Activated naive CD8-positive, alpha-beta T cell treated with anti-CD3 and anti-CD28 coated beads, Interleukin-2, amount 50 U/mL, for 24 hours (primary cell): ENCODE results near the gene EXT2.

ENCODE experiments used
- ATAC-seq: fragments of 150-1000 bp; cut with Tn5 transposase; one replicate; pipeline ENCODE4 v1.10.0; 2021
- DNase-seq: peaks from one replicate; pipeline ENCODE4 v3.0.0; 2021
- H3K27ac Mint-ChIP-seq: one replicate; pipeline ENCODE4 v1.8.0; 2021; ENCODE audit warnings: mild to moderate bottlenecking, mixed read lengths
- H3K27me3 Mint-ChIP-seq: one replicate; pipeline ENCODE4 v1.8.0; 2021; ENCODE audit warnings: mixed read lengths
- H3K36me3 Mint-ChIP-seq: one replicate; pipeline ENCODE4 v1.8.0; 2021; ENCODE audit warnings: low read depth, mixed read lengths
- H3K4me1 Mint-ChIP-seq: one replicate; pipeline ENCODE4 v1.8.0; 2021; ENCODE audit warnings: mixed read lengths
- H3K4me3 Mint-ChIP-seq: one replicate; pipeline ENCODE4 v1.8.0; 2021; ENCODE audit warnings: mild to moderate bottlenecking, moderate library complexity, mixed read lengths
- H3K9me3 Mint-ChIP-seq: one replicate; pipeline ENCODE4 v1.8.0; 2021; ENCODE audit warnings: mixed read lengths

The EXT2 gene

GRCh38 chr11:44157019-44157418 is 61.5 kb downstream of the EXT2 start:
- H3K9me3 Mint-ChIP-seq, result peaks cover 10% of the 10 kb centered on the region
- no peak for ATAC-seq
- no peak overlapping the region for H3K4me3 Mint-ChIP-seq
- DNase-seq, result no peak
- peaks cover 51% of the 10 kb centered on the region for H3K36me3 Mint-ChIP-seq
- H3K27ac Mint-ChIP-seq, result no peak overlapping the region
- H3K4me1 Mint-ChIP-seq, result peaks cover 10% of the 10 kb centered on the region
- no peaks in the 10 kb centered on the region for H3K27me3 Mint-ChIP-seq

GRCh38 chr11:44158384-44158783 is 62.9 kb downstream of the EXT2 start:
- Mint-ChIP-seq H3K36me3 (peaks cover 42% of the 10 kb centered on the region), H3K27ac (no peak overlapping the region), H3K4me1 (peaks cover 10% of the 10 kb centered on the region), H3K27me3 (no peaks in the 10 kb centered on the region), H3K9me3 (peaks cover 5% of the 10 kb centered on the region), H3K4me3 (no peak overlapping the region)
- DNase-seq (no peak), ATAC-seq (no peak)

GRCh38 chr11:44159848-44160721 is 64.6 kb downstream of the EXT2 start:
- Mint-ChIP-seq H3K9me3 (peaks cover 5% of the 10 kb centered on the region), H3K4me3 (no peak overlapping the region), H3K4me1 (peaks cover 10% of the 10 kb centered on the region), H3K27me3 (no peaks in the 10 kb centered on the region), H3K36me3 (peaks cover 34% of the 10 kb centered on the region), H3K27ac (no peak overlapping the region)
- DNase-seq (no peak), ATAC-seq (no peak)

GRCh38 chr11:44162004-44162403 is 66.5 kb downstream of the EXT2 start:
- no peak for ATAC-seq
- no peak for DNase-seq
- no peak overlapping the region for H3K27ac Mint-ChIP-seq
- no peaks in the 10 kb centered on the region for H3K27me3 Mint-ChIP-seq
- H3K9me3 Mint-ChIP-seq, result no peaks in the 10 kb centered on the region
- H3K4me1 Mint-ChIP-seq, result peaks cover 10% of the 10 kb centered on the region
- peaks cover 19% of the 10 kb centered on the region for H3K36me3 Mint-ChIP-seq
- no peak overlapping the region for H3K4me3 Mint-ChIP-seq

- Mint-ChIP-seq H3K9me3 (no peaks in the 10 kb centered on the region), H3K27me3 (no peaks in the 10 kb centered on the region), H3K36me3 (peaks cover 17% of the 10 kb centered on the region), H3K4me1 (peaks cover 10% of the 10 kb centered on the region), H3K4me3 (no peak overlapping the region), H3K27ac (no peak overlapping the region)
- DNase-seq (no peak), ATAC-seq (no peak)
Measured at GRCh38 chr11:44162662-44163061, 67.2 kb downstream of the EXT2 start.

GRCh38 chr11:44165432-44165831 is 70.0 kb downstream of the EXT2 start:
- H3K36me3 Mint-ChIP-seq, result peaks cover 4% of the 10 kb centered on the region
- H3K27me3 Mint-ChIP-seq, result no peaks in the 10 kb centered on the region
- no peak overlapping the region for H3K4me3 Mint-ChIP-seq
- no peak overlapping the region for H3K27ac Mint-ChIP-seq
- H3K4me1 Mint-ChIP-seq, result no peaks in the 10 kb centered on the region
- ATAC-seq (no peak), DNase-seq (no peak)
- H3K9me3 Mint-ChIP-seq, result no peaks in the 10 kb centered on the region

- ATAC-seq, result no peak
- Mint-ChIP-seq H3K4me3 (no peak overlapping the region), H3K27me3 (no peaks in the 10 kb centered on the region), H3K36me3 (no peaks in the 10 kb centered on the region), H3K4me1 (no peaks in the 10 kb centered on the region), H3K9me3 (no peaks in the 10 kb centered on the region), H3K27ac (no peak overlapping the region)
- DNase-seq, result no peak
Measured at GRCh38 chr11:44167046-44167445, 71.6 kb downstream of the EXT2 start.

- peaks cover 11% of the 10 kb centered on the region for H3K36me3 Mint-ChIP-seq
- no peaks in the 10 kb centered on the region for H3K4me1 Mint-ChIP-seq
- DNase-seq (no peak), ATAC-seq (no peak)
- no peak overlapping the region for H3K27ac Mint-ChIP-seq
- no peaks in the 10 kb centered on the region for H3K27me3 Mint-ChIP-seq
- no peaks in the 10 kb centered on the region for H3K9me3 Mint-ChIP-seq
- no peak overlapping the region for H3K4me3 Mint-ChIP-seq
Measured at GRCh38 chr11:44171518-44171917, 76.0 kb downstream of the EXT2 start.

- ATAC-seq (no peak), DNase-seq (no peak)
- Mint-ChIP-seq H3K4me1 (no peaks in the 10 kb centered on the region), H3K27ac (no peak overlapping the region), H3K4me3 (no peak overlapping the region), H3K36me3 (peaks cover 11% of the 10 kb centered on the region), H3K27me3 (no peaks in the 10 kb centered on the region), H3K9me3 (no peaks in the 10 kb centered on the region)
Measured at GRCh38 chr11:44172966-44173365, 77.5 kb downstream of the EXT2 start.

GRCh38 chr11:44174842-44175241 is 79.4 kb downstream of the EXT2 start:
- no peak overlapping the region for H3K27ac Mint-ChIP-seq
- H3K36me3 Mint-ChIP-seq, result peaks cover 11% of the 10 kb centered on the region
- no peaks in the 10 kb centered on the region for H3K27me3 Mint-ChIP-seq
- DNase-seq, result no peak
- no peaks in the 10 kb centered on the region for H3K4me1 Mint-ChIP-seq
- no peak for ATAC-seq
- H3K9me3 Mint-ChIP-seq, result no peaks in the 10 kb centered on the region
- H3K4me3 Mint-ChIP-seq, result no peak overlapping the region

- Mint-ChIP-seq H3K4me3 (no peak overlapping the region), H3K36me3 (peaks cover 12% of the 10 kb centered on the region), H3K27me3 (no peaks in the 10 kb centered on the region), H3K27ac (no peak overlapping the region), H3K9me3 (no peaks in the 10 kb centered on the region), H3K4me1 (no peaks in the 10 kb centered on the region)
- ATAC-seq (no peak), DNase-seq (no peak)
Measured at GRCh38 chr11:44176546-44177213, 81.2 kb downstream of the EXT2 start.

- DNase-seq (no peak), ATAC-seq (no peak)
- Mint-ChIP-seq H3K36me3 (peaks cover 13% of the 10 kb centered on the region), H3K27me3 (no peaks in the 10 kb centered on the region), H3K27ac (no peak overlapping the region), H3K4me3 (no peak overlapping the region), H3K9me3 (no peaks in the 10 kb centered on the region), H3K4me1 (no peaks in the 10 kb centered on the region)
Measured at GRCh38 chr11:44177905-44178304, 82.4 kb downstream of the EXT2 start.

- Mint-ChIP-seq H3K4me3 (no peak overlapping the region), H3K36me3 (peaks cover 9% of the 10 kb centered on the region), H3K4me1 (no peaks in the 10 kb centered on the region), H3K27ac (no peak overlapping the region), H3K9me3 (no peaks in the 10 kb centered on the region), H3K27me3 (no peaks in the 10 kb centered on the region)
- DNase-seq (no peak), ATAC-seq (no peak)
Measured at GRCh38 chr11:44178381-44178780, 82.9 kb downstream of the EXT2 start.

GRCh38 chr11:44179173-44179572 is 83.7 kb downstream of the EXT2 start:
- DNase-seq, result no peak
- no peaks in the 10 kb centered on the region for H3K9me3 Mint-ChIP-seq
- H3K27me3 Mint-ChIP-seq, result no peaks in the 10 kb centered on the region
- no peak overlapping the region for H3K4me3 Mint-ChIP-seq
- H3K36me3 Mint-ChIP-seq, result peaks cover 3% of the 10 kb centered on the region
- ATAC-seq, result no peak
- H3K4me1 Mint-ChIP-seq, result no peaks in the 10 kb centered on the region
- H3K27ac Mint-ChIP-seq, result no peak overlapping the region

GRCh38 chr11:44180107-44180506 is 84.6 kb downstream of the EXT2 start:
- Mint-ChIP-seq H3K36me3 (peaks cover 3% of the 10 kb centered on the region), H3K9me3 (no peaks in the 10 kb centered on the region), H3K4me3 (no peak overlapping the region), H3K27ac (no peak overlapping the region), H3K4me1 (no peaks in the 10 kb centered on the region), H3K27me3 (no peaks in the 10 kb centered on the region)
- ATAC-seq (no peak), DNase-seq (no peak)
